K562 (cell line): ENCODE measurements around the gene FKBP1B. TPM values are rescaled to one million over a fixed set of nuclear protein-coding genes. Genes with fewer than 3 reads are reported as not detected.

Source experiments
- CEBPB ChIP-seq: fragments of 450-650 bp; IDR thresholded peaks from 2 replicates; pipeline ENCODE4 v1.6.1; 2016; ENCODE audit warnings: missing genetic modification characterization, missing compliant biosample characterization
- CHD2 ChIP-seq: IDR thresholded peaks from 2 replicates; pipeline ENCODE4 v1.6.1; 2011; ENCODE audit warnings: low read depth, low read length
- E2F8 ChIP-seq: fragments of 450-650 bp; IDR thresholded peaks from 2 replicates; pipeline ENCODE4 v1.7.1; 2018; ENCODE audit warnings: mild to moderate bottlenecking, low read depth; ENCODE audit not compliant: partially characterized antibody
- EGR1 ChIP-seq: fragments of 450-650 bp; conservative IDR thresholded peaks from 2 replicates; pipeline ENCODE4 v1.6.1; 2017; ENCODE audit warnings: mild to moderate bottlenecking
- EP300 ChIP-seq: IDR thresholded peaks from 2 replicates; pipeline ENCODE4 v1.6.1; 2012; ENCODE audit warnings: low read length, improper control_type of control experiment
- ESRRA ChIP-seq: fragments of 450-650 bp; IDR thresholded peaks from 2 replicates; pipeline ENCODE4 v1.6.1; 2014; ENCODE audit warnings: low read depth, mild to moderate bottlenecking, moderate library complexity, borderline replicate concordance
- HMG20B ChIP-seq: fragments of 250-450 bp; sonication (Bioruptor Pico); IDR thresholded peaks from 2 replicates; pipeline ENCODE4 v1.5.0; 2021; ENCODE audit warnings: mild to moderate bottlenecking
- ILF3 ChIP-seq: fragments of 450-650 bp; IDR thresholded peaks from 2 replicates; pipeline ENCODE4 v1.6.1; 2018; ENCODE audit warnings: antibody characterized with exemption, mild to moderate bottlenecking, moderate library complexity, borderline replicate concordance
- KAT8 ChIP-seq: fragments of 450-650 bp; IDR thresholded peaks from 2 replicates; pipeline ENCODE4 v1.6.1; 2016; ENCODE audit warnings: low read depth, mild to moderate bottlenecking
- KDM4B ChIP-seq, 2 experiments: fragments of 450-650 bp in 1 of 2; sonication (generic) in 1 of 2; IDR thresholded peaks; 2 replicates each; pipeline ENCODE4 v1.6.1; 2016 to 2017; ENCODE audit warnings: borderline replicate concordance in 2 of 2, antibody characterized with exemption in 1 of 2, low read depth in 1 of 2, mild to moderate bottlenecking in 1 of 2
- MTA1 ChIP-seq: fragments of 450-650 bp; IDR thresholded peaks from 2 replicates; pipeline ENCODE4 v1.6.1; 2017; ENCODE audit warnings: borderline replicate concordance
- MYC ChIP-seq, 2 experiments: fragments of 250-450 bp in 1 of 2; sonication (Bioruptor Pico) in 1 of 2; IDR thresholded peaks; 2 replicates each; pipeline versions ENCODE4 v1.5.1 to v1.6.1; 2012 to 2021; ENCODE audit warnings: low read depth in 2 of 2, borderline replicate concordance in 1 of 2, improper control_type of control experiment in 1 of 2, low read length in 1 of 2, mild to moderate bottlenecking in 1 of 2, moderate library complexity in 1 of 2
- NFIX ChIP-seq: fragments of 250-450 bp; sonication (Bioruptor Pico); IDR thresholded peaks from 2 replicates; pipeline ENCODE4 v1.4.0; 2020; ENCODE audit warnings: low read depth, mild to moderate bottlenecking, moderate library complexity
- POLR2AphosphoS5 ChIP-seq: IDR thresholded peaks from 2 replicates; pipeline ENCODE4 v1.6.1; 2011; ENCODE audit warnings: mild to moderate bottlenecking, low read depth, low read length, moderate library complexity; ENCODE audit not compliant: control insufficient read depth, insufficient read depth
- RBM25 ChIP-seq: fragments of 200-400 bp; formaldehyde crosslinking; IDR thresholded peaks from 2 replicates; pipeline ENCODE4 v1.6.1; 2018; ENCODE audit warnings: low read length, low read depth, moderate library complexity; ENCODE audit not compliant: severe bottlenecking
- SIX5 ChIP-seq, 2 experiments: IDR thresholded peaks; 2 replicates each; pipeline ENCODE4 v1.6.1; 2011; ENCODE audit warnings: low read length in 2 of 2, borderline replicate concordance in 1 of 2, low read depth in 1 of 2, mild to moderate bottlenecking in 1 of 2, moderate library complexity in 1 of 2; ENCODE audit not compliant: insufficient read depth in 1 of 2
- SNIP1 ChIP-seq: fragments of 450-650 bp; IDR thresholded peaks from 2 replicates; pipeline ENCODE4 v1.7.1; 2017; ENCODE audit warnings: low read depth, mild to moderate bottlenecking
- SUPT5H ChIP-seq: fragments of 450-650 bp; IDR thresholded peaks from 2 replicates; pipeline ENCODE4 v1.6.1; 2016
- TCF3 ChIP-seq: sonication (generic); formaldehyde crosslinking; IDR thresholded peaks from 2 replicates; pipeline ENCODE4 v1.4.0; 2020; ENCODE audit warnings: mild to moderate bottlenecking, missing genetic modification reagents
- ZBTB1 ChIP-seq: sonication (generic); formaldehyde crosslinking; IDR thresholded peaks from 2 replicates; pipeline ENCODE4 v1.8.1; 2023; ENCODE audit warnings: missing genetic modification reagents, low read depth, mild to moderate bottlenecking, borderline replicate concordance
- ZNF232 ChIP-seq: sonication (generic); formaldehyde crosslinking; IDR thresholded peaks from 2 replicates; pipeline ENCODE4 v1.8.0; 2022; ENCODE audit warnings: mild to moderate bottlenecking, missing genetic modification reagents
- polyA plus RNA-seq, 8 experiments: library from polyadenylated mRNA; depleted of rRNA in 4 of 8; stranded (reverse) in 5 of 8; unstranded in 3 of 8; fragments of >200 nt; fragmentation: Nextera tagmentation in 2 of 8; fragmentation: Illumina TruSeq in 1 of 8; extraction: Ambion mirVana in 2 of 8; extraction: Trizol in 1 of 8; gene quantifications; 2 replicates each; pipeline versions ENCODE4 v1.2.1 to v1.2.3, GENCODE V29; 2011 to 2014; ENCODE audit warnings: inconsistent platforms in 1 of 8, missing spikeins in 1 of 8
- total RNA-seq, 7 experiments: library from RNA; depleted of rRNA in 6 of 7; stranded (reverse); fragments of >200 nt in 6 of 7; fragmentation: Illumina TruSeq in 2 of 7; extraction: Trizol in 2 of 7; gene quantifications; 2 replicates each; pipeline versions ENCODE4 v1.2.1 to v1.2.3, GENCODE V29; 2011 to 2021; ENCODE audit warnings: low replicate concordance in 1 of 7
- TF ChIP-seq, protein P1 (sequence below): sonication (generic); formaldehyde crosslinking; IDR thresholded peaks from 2 replicates; pipeline ENCODE4 v1.8.1; 2022; ENCODE audit warnings: missing genetic modification reagents

FKBP1B gene
- total and polyA plus RNA-seq, 9 of the 15 experiments (the other 6 are each of a cell fraction or from before 2014, with no cell fraction given), result 0.58 to 9.4 (median 1.6) TPM

DNA sequence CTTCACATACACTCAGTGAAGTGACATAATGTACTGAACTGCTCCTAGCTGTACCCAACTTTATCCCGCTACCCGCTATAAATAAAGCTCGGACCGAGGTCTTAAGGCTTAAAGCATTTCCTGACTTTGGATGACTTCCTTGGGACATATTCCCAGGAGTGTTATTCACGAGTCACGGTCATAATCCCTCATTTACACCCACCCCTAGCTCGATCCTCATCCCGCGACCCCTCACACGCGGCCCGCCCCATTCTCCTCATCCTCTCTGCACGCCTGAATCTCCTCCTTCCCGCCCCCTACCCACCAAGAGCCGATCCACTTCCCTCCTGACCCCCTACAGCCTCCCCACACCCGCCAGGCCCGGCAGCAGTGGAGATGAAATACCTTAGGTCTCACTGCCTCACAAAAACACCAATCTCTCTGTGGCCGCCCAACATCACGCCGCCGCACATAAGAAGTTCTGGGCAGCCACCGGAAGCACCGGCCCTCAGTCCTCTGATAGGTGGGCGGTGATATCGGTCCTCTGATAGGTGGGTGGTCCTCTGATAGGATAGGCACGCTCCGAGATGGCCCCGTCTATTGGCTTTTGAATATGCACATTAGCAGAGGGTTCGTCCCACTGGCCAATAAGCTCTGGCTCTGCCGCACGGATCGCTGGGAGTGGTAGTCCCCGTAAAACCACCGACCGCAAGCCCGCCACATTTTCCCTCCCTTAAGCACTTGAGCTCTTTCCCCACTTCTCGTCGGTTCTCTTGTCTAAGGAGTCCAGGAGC is 2.4 kb upstream of the FKBP1B start, which contains the start of gene WDCP (continued):
- TF ChIP-seq MYC (IDR thresholded peaks at IDR 0.05; ENCODE audit: low read depth, low read length) (0 out of 2 replicates have a peak, but pooled peaks have one; percentile 15), MYC (CRISPR knock-in tag; IDR thresholded peaks at IDR 0.05; ENCODE audit: borderline replicate concordance, low read depth) (no peak), NFIX (no peak), ZBTB1 (CRISPR knock-in tag) (no peak), CHD2 (peak; percentile 81), TCF3 (CRISPR knock-in tag) (no peak), SNIP1 (peak; percentile 44; the same call in 1 of the 2 replicates), SIX5 (IDR thresholded peaks at IDR 0.05; ENCODE audit: borderline replicate concordance in 1 of 2, insufficient read depth in 1 of 2, low read depth in 1 of 2, low read length in 2 of 2) (peak; percentile 58 to 65; a peak in 3 of 4 replicates), ESRRA (peak; percentile 91; the same call in 1 of the 2 replicates), KDM4B (IDR thresholded peaks at IDR 0.05; ENCODE audit: borderline replicate concordance in 2 of 2, low read depth in 1 of 2) (no peak), CEBPB (tag) (no peak), EP300 (0 out of 2 replicates have a peak, but pooled peaks have one; percentile 14), POLR2AphosphoS5 (peak; percentile 93), MTA1 (no peak; the same call in 1 of the 2 replicates), SUPT5H (peak; percentile 97), EGR1 (peak; percentile 78), E2F8 (peak; percentile 20), KAT8 (no peak), HMG20B (CRISPR knock-in tag) (no peak), ILF3 (no peak), ZNF232 (CRISPR knock-in tag) (no peak), RBM25 (peak; percentile 98)
- TF ChIP-seq, protein P1, sequence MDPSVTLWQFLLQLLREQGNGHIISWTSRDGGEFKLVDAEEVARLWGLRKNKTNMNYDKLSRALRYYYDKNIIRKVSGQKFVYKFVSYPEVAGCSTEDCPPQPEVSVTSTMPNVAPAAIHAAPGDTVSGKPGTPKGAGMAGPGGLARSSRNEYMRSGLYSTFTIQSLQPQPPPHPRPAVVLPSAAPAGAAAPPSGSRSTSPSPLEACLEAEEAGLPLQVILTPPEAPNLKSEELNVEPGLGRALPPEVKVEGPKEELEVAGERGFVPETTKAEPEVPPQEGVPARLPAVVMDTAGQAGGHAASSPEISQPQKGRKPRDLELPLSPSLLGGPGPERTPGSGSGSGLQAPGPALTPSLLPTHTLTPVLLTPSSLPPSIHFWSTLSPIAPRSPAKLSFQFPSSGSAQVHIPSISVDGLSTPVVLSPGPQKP (CRISPR knock-in tag), result no peak
